OCI-LY7 (cell line): Measurements from ENCODE around the gene NSD2. TPM values are rescaled to one million over a fixed set of nuclear protein-coding genes. Genes with fewer than 3 reads are reported as not detected.

Experiments
- BruUV-seq: library from RNA; stranded (reverse); fragments of 400-500 nt; replicated peaks from 2 replicates; lab custom pipeline; 2021; lab: Mats Ljungman, UMichigan
- CTCF ChIA-PET: fragments of 300-600 bp; sonication (Branson Sonifier 250); formaldehyde crosslinking; loops from one replicate; lab custom pipeline; 2022; ENCODE audit warnings: antibody characterized with exemption; ENCODE audit not compliant: unreplicated experiment; lab: Charles Lee
- POLR2A ChIA-PET: fragments of 300-600 bp; sonication (Branson Sonifier 250); formaldehyde crosslinking; loops from one replicate; lab custom pipeline; 2022; ENCODE audit warnings: antibody characterized with exemption; lab: Charles Lee
- DNase-seq: peaks from one replicate; pipeline ENCODE4 v3.0.0-alpha.2; 2015; ENCODE audit warnings: low spot score
- H2AFZ ChIP-seq: fragments of 200-600 bp; sonication (generic), shearing (Covaris generic); 2 replicates; pipeline ENCODE4 v1.6.1; 2014; ENCODE audit warnings: mild to moderate bottlenecking, antibody characterized with exemption, low read length, moderate library complexity
- H3K27ac ChIP-seq: fragments of 200-600 bp; sonication (generic); 2 replicates; pipeline ENCODE4 v1.5.1; 2014; ENCODE audit warnings: mixed run types, low read depth, mild to moderate bottlenecking, moderate library complexity, low read length, inconsistent platforms; ENCODE audit not compliant: poor library complexity, severe bottlenecking
- H3K36me3 ChIP-seq: fragments of 200-600 bp; sonication (generic); 2 replicates; pipeline ENCODE4 v1.6.1; 2014; ENCODE audit warnings: mild to moderate bottlenecking, antibody characterized with exemption, low read length, moderate library complexity, mixed read lengths; ENCODE audit not compliant: insufficient read depth
- H3K4me1 ChIP-seq: fragments of 200-600 bp; sonication (generic); 2 replicates; pipeline ENCODE4 v1.5.1; 2014; ENCODE audit warnings: mild to moderate bottlenecking, low read length; ENCODE audit not compliant: insufficient read depth, poor library complexity, severe bottlenecking
- H3K4me2 ChIP-seq: fragments of 200-600 bp; sonication (generic); 2 replicates; pipeline ENCODE4 v1.6.1; 2014; ENCODE audit warnings: mild to moderate bottlenecking, low read length
- H3K4me3 ChIP-seq: fragments of 200-600 bp; sonication (generic); 2 replicates; pipeline ENCODE4 v1.5.1; 2014; ENCODE audit warnings: mild to moderate bottlenecking, low read depth, low read length; ENCODE audit not compliant: poor library complexity, severe bottlenecking
- H3K79me2 ChIP-seq: fragments of 200-600 bp; sonication (generic); 2 replicates; pipeline ENCODE4 v1.6.1; 2016; ENCODE audit warnings: low read depth, mild to moderate bottlenecking, low read length, moderate library complexity, mixed read lengths; ENCODE audit not compliant: insufficient read depth
- H3K9me2 ChIP-seq: fragments of 200-600 bp; sonication (generic); 2 replicates; pipeline ENCODE4 v1.6.1; 2016; ENCODE audit warnings: mild to moderate bottlenecking, low read length, mixed read lengths; ENCODE audit not compliant: insufficient read depth
- H3K9me3 ChIP-seq: fragments of 200-600 bp; sonication (generic); 2 replicates; pipeline ENCODE4 v1.6.1; 2014; ENCODE audit warnings: mild to moderate bottlenecking, mixed run types, low read length, mixed read lengths
- H4K20me1 ChIP-seq: fragments of 200-600 bp; sonication (generic); 2 replicates; pipeline ENCODE4 v1.6.1; 2014; ENCODE audit warnings: mild to moderate bottlenecking, antibody characterized with exemption, low read length, moderate library complexity, mixed read lengths; ENCODE audit not compliant: insufficient read depth
- CTCF ChIP-seq: fragments of 200-600 bp; sonication (generic); conservative IDR thresholded peaks from 2 replicates; pipeline ENCODE4 v1.5.1; 2014; ENCODE audit warnings: mild to moderate bottlenecking, antibody characterized with exemption, low read length, moderate library complexity, mixed read lengths
- EZH2phosphoT487 ChIP-seq: fragments of 200-600 bp; sonication (generic); IDR thresholded peaks from 2 replicates; pipeline ENCODE4 v1.6.1; 2018; ENCODE audit warnings: low read depth, borderline replicate concordance, mild to moderate bottlenecking, mixed run types, antibody characterized with exemption, low read length, moderate library complexity, mixed read lengths
- intact Hi-C: fragments of 100-400 bp; cut with micrococcal nuclease; formaldehyde crosslinking; loops from one replicate; pipeline ENCODE4 v1.10.0; 2022; ENCODE audit not compliant: unreplicated experiment
- total RNA-seq, 2 experiments: library from RNA; depleted of rRNA in 1 of 2; stranded (reverse); fragments of >200 nt in 1 of 2; shearing (Covaris generic) in 1 of 2; gene quantifications; 2 replicates each; pipeline ENCODE4 v1.2.3, GENCODE V29; 2014 to 2022

Gene NSD2
- total RNA-seq, 2 experiments from 2014 or later: 169 to 329 TPM

- peaks cover 6% of the 10 kb centered on the region for H3K4me1 ChIP-seq
- no peak overlapping the region for H3K4me2 ChIP-seq
- intact Hi-C loops: no loop called here
- TF ChIP-seq CTCF: no peak
- TF ChIP-seq EZH2phosphoT487: no peak
- BruUV-seq: no TSS peak
- no peaks in the 10 kb centered on the region for H3K9me3 ChIP-seq
- no peak for DNase-seq
- H3K9me2 ChIP-seq: no peaks in the 10 kb centered on the region
- H3K4me3 ChIP-seq: no peak overlapping the region
- H4K20me1 ChIP-seq: no peaks in the 10 kb centered on the region
- peaks cover 79% of the 10 kb centered on the region for H3K36me3 ChIP-seq
- no peak overlapping the region for H3K27ac ChIP-seq
- H2AFZ ChIP-seq: no peak overlapping the region
- H3K79me2 ChIP-seq: no peaks in the 10 kb centered on the region
- ChIA-PET CTCF (no interaction called here), POLR2A (no interaction called here)
These were observed 29.8 kb upstream of the NSD2 start for GRCh38 chr4:1841201-1841886.

DNA sequence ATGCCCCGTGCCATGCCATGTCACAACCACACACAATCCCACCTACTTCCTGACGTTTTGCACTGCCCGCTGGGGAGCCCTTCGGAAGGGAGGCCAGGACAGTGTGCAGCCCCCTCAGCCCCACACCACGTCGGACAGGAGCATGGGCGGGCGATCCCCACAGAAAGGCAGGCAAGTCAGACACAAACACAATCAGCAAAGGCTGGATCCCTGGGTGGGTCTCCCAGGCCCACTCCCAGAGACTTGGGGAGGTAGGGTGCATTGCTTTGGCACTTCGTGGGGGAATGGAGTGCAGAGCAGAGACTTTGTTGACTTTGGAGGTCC, 29.3 kb upstream of the NSD2 start:
- Histone ChIP-seq H3K4me3 (no peak overlapping the region), H2AFZ (no peak overlapping the region), H3K79me2 (no peaks in the 10 kb centered on the region), H3K9me3 (no peaks in the 10 kb centered on the region), H3K4me2 (no peak overlapping the region), H3K4me1 (peaks cover 6% of the 10 kb centered on the region), H3K36me3 (peaks cover 81% of the 10 kb centered on the region), H3K9me2 (no peaks in the 10 kb centered on the region), H3K27ac (no peak overlapping the region), H4K20me1 (no peaks in the 10 kb centered on the region)
- ChIA-PET CTCF (no interaction called here), POLR2A (no interaction called here)
- no TSS peak for BruUV-seq
- DNase-seq: no peak
- intact Hi-C loops: no loop called here
- TF ChIP-seq EZH2phosphoT487: no peak
- TF ChIP-seq CTCF: no peak

DNA sequence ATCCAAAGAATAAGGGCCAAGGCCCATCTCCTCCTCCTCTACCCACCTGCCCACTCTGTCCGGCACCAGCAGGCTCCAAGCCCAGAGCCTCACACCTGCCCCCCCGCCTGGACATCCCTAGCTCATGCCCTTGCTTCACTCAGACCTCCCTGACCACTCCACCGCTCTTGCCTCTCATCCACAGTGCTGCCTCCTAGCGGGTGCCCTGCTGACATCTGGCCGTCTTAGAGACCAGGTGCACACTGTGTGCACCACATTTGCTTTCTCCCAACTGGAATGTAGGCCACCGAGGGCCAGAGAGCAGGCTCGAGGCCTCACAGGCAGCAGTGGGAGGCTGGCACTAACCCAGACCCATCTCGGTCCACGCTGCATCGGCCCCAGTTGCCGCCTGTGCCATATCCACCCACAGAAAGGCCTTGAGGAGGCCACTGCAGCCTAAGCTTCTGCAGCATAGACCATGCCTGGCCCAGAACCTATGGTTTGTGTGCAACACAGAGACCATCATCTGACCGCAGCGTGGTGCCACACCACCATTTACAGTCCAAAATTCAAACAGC, 28.8 kb upstream of the NSD2 start:
- intact Hi-C loops: no loop called here
- CTCF ChIA-PET: no interaction called here
- no peak for DNase-seq
- H4K20me1 ChIP-seq: no peaks in the 10 kb centered on the region
- H3K4me1 ChIP-seq: peaks cover 6% of the 10 kb centered on the region
- H3K4me3 ChIP-seq: no peak overlapping the region
- peaks cover 81% of the 10 kb centered on the region for H3K36me3 ChIP-seq
- POLR2A ChIA-PET: interaction anchor here (0.5 kb wide), 2 partner anchors 390 to 1129 kb away, joined by 3 to 4 read pairs; no protein-coding TSS in a partner anchor
- no TSS peak for BruUV-seq
- H3K79me2 ChIP-seq: no peaks in the 10 kb centered on the region
- 0 out of 2 replicates have a peak, but pooled peaks have one; percentile 19 for TF ChIP-seq CTCF
- no peak for TF ChIP-seq EZH2phosphoT487
- no peaks in the 10 kb centered on the region for H3K9me3 ChIP-seq
- no peak overlapping the region for H3K27ac ChIP-seq
- no peak overlapping the region for H3K4me2 ChIP-seq
- no peaks in the 10 kb centered on the region for H3K9me2 ChIP-seq
- no peak overlapping the region for H2AFZ ChIP-seq
